ENCODE measurements around the gene SENP5.
"Not testable (repeated sequence)": the region's sequence is repeated elsewhere in the genome, so short reads cannot be mapped to it uniquely, and the experiment has no call there.

Gene SENP5

GRCh38 chr3:196867507-196868296 is at the start of gene SENP5:
Gene SENP5 (plus strand): TSS chr3:196867920. CDS start chr3:196885182, 17,262 bp downstream.
- peak; percentile 97 for DNase-seq

- no peak for DNase-seq
These were observed 45.8 kb upstream of the SENP5 start for GRCh38 chr3:196821806-196822355.

GRCh38 chr3:196829651-196830050 is 38.1 kb upstream of the SENP5 start:
- not testable (repeated sequence) for DNase-seq

GRCh38 chr3:196835086-196835485 is 32.6 kb upstream of the SENP5 start:
- peak; percentile 17 for DNase-seq

GRCh38 chr3:196836626-196837025 is 31.1 kb upstream of the SENP5 start:
- DNase-seq, result not testable (repeated sequence)

- DNase-seq, result peak; percentile 47
These were observed 29.8 kb upstream of the SENP5 start for GRCh38 chr3:196837819-196838420.

- DNase-seq, result not testable (repeated sequence)
These were observed 28.4 kb upstream of the SENP5 start for GRCh38 chr3:196839351-196839750.

GRCh38 chr3:196842567-196843434 is 24.9 kb upstream of the SENP5 start:
- DNase-seq, result no peak

GRCh38 chr3:196843435-196844110 is 24.1 kb upstream of the SENP5 start:
- DNase-seq, result no peak

GRCh38 chr3:196844235-196845219 is 23.2 kb upstream of the SENP5 start:
- not testable (repeated sequence) for DNase-seq

- not testable (repeated sequence) for DNase-seq
These were observed 19.3 kb upstream of the SENP5 start for GRCh38 chr3:196848375-196848774.

- DNase-seq, result no peak
These were observed 18.5 kb upstream of the SENP5 start for GRCh38 chr3:196849180-196849741.

GRCh38 chr3:196863000-196863399 is 4.7 kb upstream of the SENP5 start:
- not testable (repeated sequence) for DNase-seq

- DNase-seq, result no peak
These were observed 589 bp upstream of the SENP5 start for GRCh38 chr3:196867155-196867506.

- no peak for DNase-seq
These were observed 559 bp downstream of the SENP5 start for GRCh38 chr3:196868297-196868661.

GRCh38 chr3:196872316-196872715 is 4.6 kb downstream of the SENP5 start:
- no peak for DNase-seq

- not testable (repeated sequence) for DNase-seq
These were observed 6.9 kb downstream of the SENP5 start for GRCh38 chr3:196874511-196875094.

- DNase-seq, result no peak
These were observed 7.5 kb downstream of the SENP5 start for GRCh38 chr3:196875258-196875657.

- DNase-seq, result no peak
These were observed 15.6 kb downstream of the SENP5 start for GRCh38 chr3:196883361-196883760.

GRCh38 chr3:196886144-196886543 is 18.4 kb downstream of the SENP5 start:
- DNase-seq, result no peak
